ENCODE data around the gene A4GALT. TPM values are rescaled to one million over a fixed set of nuclear protein-coding genes. Genes with fewer than 3 reads are reported as not detected.
"Not testable (repeated sequence)": the region's sequence is repeated elsewhere in the genome, so short reads cannot be mapped to it uniquely, and the experiment has no call there.

A4GALT gene
- total RNA-seq, 2 donors from 2014 or later, result 3.1 to 6.9 TPM

DNA sequence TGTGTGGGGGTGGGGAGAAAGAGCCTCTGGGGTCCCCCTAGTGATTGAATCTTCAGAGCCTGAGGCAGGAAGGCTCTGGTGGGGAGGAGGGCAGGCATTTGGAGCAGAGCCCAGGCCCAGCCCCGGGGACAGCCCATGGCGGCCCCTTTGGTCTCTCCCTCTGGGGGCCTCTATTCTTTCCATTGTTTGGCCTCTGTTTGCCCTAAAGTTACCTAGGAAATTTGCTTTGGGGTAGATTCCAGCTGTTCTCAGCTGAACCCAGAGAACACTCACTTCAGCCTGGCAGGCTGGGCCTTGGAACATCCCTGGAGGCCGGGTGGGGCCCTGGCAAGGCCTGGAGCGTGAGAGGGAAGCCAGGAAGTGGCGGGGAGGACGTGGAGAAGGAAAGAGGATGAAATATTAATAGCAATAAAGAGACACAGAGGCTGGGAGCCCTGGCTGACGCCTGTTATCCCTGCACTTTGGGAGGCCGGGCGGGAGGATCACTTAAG is 22.9 kb upstream of the A4GALT start:
- H3K4me3 ChIP-seq, result no peak overlapping the region
- intact Hi-C loops (cut with DNase I), result no loop called here
- DNase-seq (peak; percentile 26 to 44 (median 43)), ATAC-seq (peak; percentile 75)
- no peaks in the 10 kb centered on the region for H3K4me1 ChIP-seq
- H3K27me3 ChIP-seq, result no peaks in the 10 kb centered on the region
- no peaks in the 10 kb centered on the region for H3K9me3 ChIP-seq
- TF ChIP-seq POLR2A (IDR thresholded peaks at IDR 0.05) (no peak), CTCF (IDR thresholded peaks at IDR 0.05) (no peak)
- H3K27ac ChIP-seq, result peak overlapping the region in 2 of 4 donors; percentile 36 to 43
- 64 to 74% methylated on average over 7 to 9 of the region's 9 CpGs for WGBS, 2 donors
- H3K36me3 ChIP-seq (replicated peaks in 1 of 2; ENCODE audit: insufficient read depth in 1 of 2, low read depth in 2 of 2), result no peaks in the 10 kb centered on the region

DNA sequence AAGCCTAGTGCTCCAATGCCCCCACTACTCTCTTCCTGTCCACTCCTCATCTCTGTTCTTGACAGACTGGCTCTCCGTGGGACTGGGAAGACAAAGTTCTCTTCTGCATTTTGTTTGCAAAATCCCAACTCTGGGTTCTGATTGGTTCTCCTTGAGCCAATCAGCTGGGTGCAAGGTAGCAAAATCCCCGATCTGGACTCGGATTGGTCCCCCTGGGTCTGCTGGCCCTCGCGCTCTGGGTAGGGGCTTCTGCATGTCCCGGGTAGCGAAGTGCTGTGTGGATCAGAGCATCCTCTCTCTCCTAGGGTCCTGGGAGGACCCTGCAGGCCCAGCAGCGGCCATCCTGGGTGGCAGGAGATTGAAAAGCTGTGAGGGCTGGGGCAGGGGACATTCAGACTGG is 22.3 kb upstream of the A4GALT start:
- Histone ChIP-seq H3K27ac (peak overlapping the region in 2 of 4 donors; percentile 36 to 43), H3K4me1 (no peaks in the 10 kb centered on the region), H3K9me3 (no peaks in the 10 kb centered on the region), H3K4me3 (no peak overlapping the region), H3K36me3 (replicated peaks in 1 of 2; ENCODE audit: insufficient read depth in 1 of 2, low read depth in 2 of 2) (no peaks in the 10 kb centered on the region), H3K27me3 (no peaks in the 10 kb centered on the region)
- TF ChIP-seq POLR2A (IDR thresholded peaks at IDR 0.05), result no peak
- DNase-seq (no peak), ATAC-seq (peak; percentile 25)
- intact Hi-C loops (cut with DNase I), result no loop called here
- 66 to 75% methylated on average over 7 to 8 of the region's 8 CpGs for WGBS, 2 donors

GRCh38 chr22:42740320-42740719 is 19.6 kb upstream of the A4GALT start:
- H3K9me3 ChIP-seq; DNase-seq; H3K4me1 ChIP-seq; H3K27me3 ChIP-seq; ATAC-seq; H3K36me3 ChIP-seq (replicated peaks in 1 of 2; ENCODE audit: insufficient read depth in 1 of 2, low read depth in 2 of 2); intact Hi-C loops (cut with DNase I); H3K4me3 ChIP-seq; H3K27ac ChIP-seq: not testable (repeated sequence)
- WGBS, 2 donors, result 72 to 84% methylated on average over 5 of the region's 5 CpGs

DNA sequence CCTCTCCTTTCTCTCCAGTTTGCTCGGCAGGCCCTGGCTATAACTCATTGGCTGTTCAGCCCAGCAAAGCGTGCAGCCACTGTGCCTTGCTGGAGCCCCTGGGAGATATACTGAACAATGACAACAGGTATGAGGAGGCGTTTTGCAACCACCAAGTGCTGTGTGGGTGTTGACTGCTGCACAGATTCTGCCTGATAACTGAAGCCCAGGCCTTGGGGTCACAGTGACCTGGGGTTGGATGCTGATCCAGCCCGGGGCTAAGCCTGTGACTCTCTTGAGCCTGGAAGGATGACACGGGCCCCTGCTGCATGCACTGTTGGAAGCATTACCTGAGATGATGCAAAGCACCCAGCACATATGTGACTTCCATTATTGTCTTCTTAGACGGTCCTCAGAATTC is 13.7 kb upstream of the A4GALT start:
- Histone ChIP-seq H3K27ac (no peak overlapping the region), H3K9me3 (no peaks in the 10 kb centered on the region), H3K4me3 (no peak overlapping the region), H3K4me1 (no peaks in the 10 kb centered on the region), H3K27me3 (no peaks in the 10 kb centered on the region), H3K36me3 (replicated peaks in 1 of 2; ENCODE audit: insufficient read depth in 1 of 2, low read depth in 2 of 2) (no peaks in the 10 kb centered on the region)
- no peak for DNase-seq
- TF ChIP-seq CTCF (IDR thresholded peaks at IDR 0.05) (no peak), POLR2A (IDR thresholded peaks at IDR 0.05) (no peak)
- intact Hi-C loops (cut with DNase I), result no loop called here
- no peak for ATAC-seq
- 60 to 67% methylated on average over 4 to 6 of the region's 6 CpGs for WGBS, 2 donors

GRCh38 chr22:42733394-42733793 is 12.7 kb upstream of the A4GALT start:
- H3K27me3 ChIP-seq; DNase-seq; H3K4me3 ChIP-seq; intact Hi-C loops (cut with DNase I); H3K27ac ChIP-seq; H3K36me3 ChIP-seq (replicated peaks in 1 of 2; ENCODE audit: insufficient read depth in 1 of 2, low read depth in 2 of 2); ATAC-seq; H3K9me3 ChIP-seq; H3K4me1 ChIP-seq: not testable (repeated sequence)
- WGBS, 2 donors, result 90 to 92% methylated on average over 3 of the region's 3 CpGs

GRCh38 chr22:42732081-42732480 is 11.4 kb upstream of the A4GALT start:
- no peaks in the 10 kb centered on the region for H3K27me3 ChIP-seq
- ATAC-seq (no peak), DNase-seq (no peak)
- intact Hi-C loops (cut with DNase I), result no loop called here
- TF ChIP-seq POLR2A (IDR thresholded peaks at IDR 0.05) (no peak), CTCF (IDR thresholded peaks at IDR 0.05) (no peak)
- H3K4me3 ChIP-seq, result no peak overlapping the region
- WGBS, 2 donors, result 77 to 90% methylated on average over 6 of the region's 6 CpGs
- no peaks in the 10 kb centered on the region for H3K9me3 ChIP-seq
- H3K27ac ChIP-seq, result no peak overlapping the region
- H3K4me1 ChIP-seq, result no peaks in the 10 kb centered on the region
- no peaks in the 10 kb centered on the region for H3K36me3 ChIP-seq (replicated peaks in 1 of 2; ENCODE audit: insufficient read depth in 1 of 2, low read depth in 2 of 2)
